HepG2 (cell line): ENCODE data around the gene SS18L1. TPM values are rescaled to one million over a fixed set of nuclear protein-coding genes. Genes with fewer than 3 reads are reported as not detected.
A peak's percentile ranks its signal among the peaks of the same experiment; 100 is the strongest.

Experiments used
- GLI4 ChIP-seq: sonication (generic); formaldehyde crosslinking; IDR thresholded peaks from 2 replicates; pipeline ENCODE4 v1.5.1; 2020; ENCODE audit warnings: missing genetic modification reagents, mild to moderate bottlenecking, moderate library complexity, borderline replicate concordance
- HMG20B ChIP-seq: conservative IDR thresholded peaks from 2 replicates; pipeline ENCODE4 v1.6.1; 2016; ENCODE audit warnings: missing genetic modification reagents, missing compliant biosample characterization
- JDP2 ChIP-seq: sonication (generic); formaldehyde crosslinking; IDR thresholded peaks from 2 replicates; pipeline ENCODE4 v1.8.1; 2022; ENCODE audit warnings: missing genetic modification reagents, borderline replicate concordance
- NFYB ChIP-seq: sonication (generic); formaldehyde crosslinking; IDR thresholded peaks from 2 replicates; pipeline ENCODE4 v1.4.0; 2020; ENCODE audit warnings: missing genetic modification reagents
- NONO ChIP-seq, 2 experiments: fragments of 450-650 bp in 1 of 2; sonication (generic) in 1 of 2; formaldehyde crosslinking in 1 of 2; IDR thresholded peaks in 1 of 2; conservative IDR thresholded peaks in 1 of 2; 2 replicates each; pipeline versions ENCODE4 v1.6.1 to v1.8.0; 2017 to 2022; ENCODE audit warnings: mild to moderate bottlenecking in 1 of 2, missing genetic modification reagents in 1 of 2, moderate library complexity in 1 of 2
- PAWR ChIP-seq: sonication (generic); formaldehyde crosslinking; IDR thresholded peaks from 2 replicates; pipeline ENCODE4 v1.4.0; 2020; ENCODE audit warnings: missing genetic modification reagents, mild to moderate bottlenecking, borderline replicate concordance
- PRMT3 ChIP-seq: sonication (generic); formaldehyde crosslinking; IDR thresholded peaks from 2 replicates; pipeline ENCODE4 v1.8.1; 2022; ENCODE audit warnings: low read depth, mild to moderate bottlenecking, moderate library complexity, missing genetic modification reagents, borderline replicate concordance
- XRCC5 ChIP-seq: fragments of 200-400 bp; formaldehyde crosslinking; optimal IDR thresholded peaks from 2 replicates; pipeline ENCODE3; 2017; ENCODE audit warnings: mild to moderate bottlenecking, low read length
- ZBTB20 ChIP-seq: sonication (generic); formaldehyde crosslinking; IDR thresholded peaks from 2 replicates; pipeline ENCODE4 v1.8.1; 2023; ENCODE audit warnings: missing genetic modification reagents, low read depth, mild to moderate bottlenecking, borderline replicate concordance
- ZNF10 ChIP-seq: sonication (generic); formaldehyde crosslinking; IDR thresholded peaks from 2 replicates; pipeline ENCODE4 v1.4.0; 2020; ENCODE audit warnings: mild to moderate bottlenecking, low read depth, missing genetic modification reagents, borderline replicate concordance
- ZNF30 ChIP-seq: sonication (generic); formaldehyde crosslinking; IDR thresholded peaks from 2 replicates; pipeline ENCODE4 v1.5.0; 2020; ENCODE audit warnings: mild to moderate bottlenecking, missing genetic modification reagents
- ZNF318 ChIP-seq: sonication (generic); formaldehyde crosslinking; IDR thresholded peaks from 2 replicates; pipeline ENCODE4 v1.4.0; 2020; ENCODE audit warnings: mild to moderate bottlenecking, missing genetic modification reagents
- ZNF749 ChIP-seq: sonication (generic); formaldehyde crosslinking; IDR thresholded peaks from 2 replicates; pipeline ENCODE4 v1.8.0; 2022; ENCODE audit warnings: mild to moderate bottlenecking, missing genetic modification reagents, moderate library complexity, borderline replicate concordance
- ZNF891 ChIP-seq: sonication (generic); formaldehyde crosslinking; IDR thresholded peaks from 2 replicates; pipeline ENCODE4 v1.5.0; 2020; ENCODE audit warnings: mild to moderate bottlenecking, missing genetic modification reagents
- polyA plus RNA-seq, 8 experiments: library from polyadenylated mRNA; depleted of rRNA in 3 of 8; stranded (reverse) in 7 of 8; unstranded in 1 of 8; fragments of >200 nt; fragmentation: Illumina TruSeq in 4 of 8; extraction: Trizol in 4 of 8; gene quantifications; 2 replicates each; pipeline versions ENCODE4 v1.2.1 to v1.2.3, GENCODE V29; 2011 to 2016; ENCODE audit warnings: low read depth in 4 of 8, missing spikeins in 1 of 8, mixed read lengths in 1 of 8; ENCODE audit not compliant: insufficient read depth in 1 of 8
- total RNA-seq, 5 experiments: library from RNA; depleted of rRNA; stranded (reverse); fragments of >200 nt; fragmentation: Illumina TruSeq; extraction: Trizol; gene quantifications; 2 replicates each; pipeline ENCODE4 v1.2.3, GENCODE V29; 2016; ENCODE audit warnings: low read depth in 1 of 5
- TF ChIP-seq, protein P1 (sequence below): sonication (generic); formaldehyde crosslinking; IDR thresholded peaks from 2 replicates; pipeline ENCODE4 v1.4.0; 2020; ENCODE audit warnings: mild to moderate bottlenecking, missing genetic modification reagents

SS18L1 gene
- total and polyA plus RNA-seq, 2 of the 13 experiments (the other 11 are each of a cell fraction or from before 2014, with no cell fraction given): 17.8 to 27.6 TPM

DNA sequence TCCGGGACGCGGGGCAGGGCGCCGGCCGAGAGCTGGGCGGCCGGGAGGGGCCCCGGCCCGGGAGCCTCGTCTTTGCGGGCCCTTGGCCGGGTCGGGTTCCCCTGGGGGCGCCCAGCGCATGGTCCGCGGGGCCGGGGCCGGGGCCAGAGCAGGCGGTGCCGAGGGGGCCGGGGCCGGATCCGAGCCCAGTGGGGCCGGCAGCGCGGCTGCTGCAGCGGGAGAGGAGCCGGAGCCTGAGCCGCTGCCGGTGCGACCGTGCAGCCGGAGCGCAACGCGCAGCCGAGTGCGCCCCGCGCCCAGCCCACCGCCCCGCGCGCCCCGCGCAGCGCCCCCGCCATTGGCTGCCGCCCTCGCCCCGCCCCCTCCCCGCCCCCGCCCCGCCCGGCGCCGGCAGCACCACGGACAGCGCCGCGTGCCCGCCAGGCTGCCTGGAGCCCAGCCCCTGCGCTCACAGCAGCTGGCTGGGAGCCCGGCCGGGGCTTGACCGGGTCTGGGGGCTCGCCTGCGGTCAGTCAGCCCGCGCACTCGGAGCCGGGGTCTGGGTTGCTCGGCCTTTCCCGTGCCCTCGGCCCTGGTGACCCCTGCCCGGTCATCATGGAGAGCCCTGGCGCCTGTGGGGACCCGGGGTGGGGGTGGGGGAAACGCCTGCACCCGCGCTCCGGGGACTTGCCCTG is 76.6 kb downstream of the SS18L1 start, which contains the start of gene HRH3 (continued):
- TF ChIP-seq ZNF318 (CRISPR knock-in tag): 0 out of 2 replicates have a peak, but pooled peaks have one; percentile 75
- TF ChIP-seq NFYB: no peak
- no peak for TF ChIP-seq XRCC5
- TF ChIP-seq ZNF30 (CRISPR knock-in tag): no peak
- TF ChIP-seq JDP2 (CRISPR knock-in tag): peak; percentile 63; the same call in 1 of the 2 replicates
- TF ChIP-seq PAWR (CRISPR knock-in tag): no peak
- TF ChIP-seq, protein P1, sequence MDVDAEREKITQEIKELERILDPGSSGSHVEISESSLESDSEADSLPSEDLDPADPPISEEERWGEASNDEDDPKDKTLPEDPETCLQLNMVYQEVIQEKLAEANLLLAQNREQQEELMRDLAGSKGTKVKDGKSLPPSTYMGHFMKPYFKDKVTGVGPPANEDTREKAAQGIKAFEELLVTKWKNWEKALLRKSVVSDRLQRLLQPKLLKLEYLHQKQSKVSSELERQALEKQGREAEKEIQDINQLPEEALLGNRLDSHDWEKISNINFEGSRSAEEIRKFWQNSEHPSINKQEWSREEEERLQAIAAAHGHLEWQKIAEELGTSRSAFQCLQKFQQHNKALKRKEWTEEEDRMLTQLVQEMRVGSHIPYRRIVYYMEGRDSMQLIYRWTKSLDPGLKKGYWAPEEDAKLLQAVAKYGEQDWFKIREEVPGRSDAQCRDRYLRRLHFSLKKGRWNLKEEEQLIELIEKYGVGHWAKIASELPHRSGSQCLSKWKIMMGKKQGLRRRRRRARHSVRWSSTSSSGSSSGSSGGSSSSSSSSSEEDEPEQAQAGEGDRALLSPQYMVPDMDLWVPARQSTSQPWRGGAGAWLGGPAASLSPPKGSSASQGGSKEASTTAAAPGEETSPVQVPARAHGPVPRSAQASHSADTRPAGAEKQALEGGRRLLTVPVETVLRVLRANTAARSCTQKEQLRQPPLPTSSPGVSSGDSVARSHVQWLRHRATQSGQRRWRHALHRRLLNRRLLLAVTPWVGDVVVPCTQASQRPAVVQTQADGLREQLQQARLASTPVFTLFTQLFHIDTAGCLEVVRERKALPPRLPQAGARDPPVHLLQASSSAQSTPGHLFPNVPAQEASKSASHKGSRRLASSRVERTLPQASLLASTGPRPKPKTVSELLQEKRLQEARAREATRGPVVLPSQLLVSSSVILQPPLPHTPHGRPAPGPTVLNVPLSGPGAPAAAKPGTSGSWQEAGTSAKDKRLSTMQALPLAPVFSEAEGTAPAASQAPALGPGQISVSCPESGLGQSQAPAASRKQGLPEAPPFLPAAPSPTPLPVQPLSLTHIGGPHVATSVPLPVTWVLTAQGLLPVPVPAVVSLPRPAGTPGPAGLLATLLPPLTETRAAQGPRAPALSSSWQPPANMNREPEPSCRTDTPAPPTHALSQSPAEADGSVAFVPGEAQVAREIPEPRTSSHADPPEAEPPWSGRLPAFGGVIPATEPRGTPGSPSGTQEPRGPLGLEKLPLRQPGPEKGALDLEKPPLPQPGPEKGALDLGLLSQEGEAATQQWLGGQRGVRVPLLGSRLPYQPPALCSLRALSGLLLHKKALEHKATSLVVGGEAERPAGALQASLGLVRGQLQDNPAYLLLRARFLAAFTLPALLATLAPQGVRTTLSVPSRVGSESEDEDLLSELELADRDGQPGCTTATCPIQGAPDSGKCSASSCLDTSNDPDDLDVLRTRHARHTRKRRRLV (CRISPR knock-in tag): no peak
- TF ChIP-seq GLI4: no peak
- TF ChIP-seq NONO (IDR thresholded peaks at IDR 0.05): no peak
- TF ChIP-seq NONO (CRISPR knock-in tag; conservative IDR thresholded peaks at IDR 0.05): no peak
- peak; percentile 35; the same call in 1 of the 2 replicates for TF ChIP-seq PRMT3 (CRISPR knock-in tag)
- TF ChIP-seq HMG20B (CRISPR knock-in tag): 0 out of 2 replicates have a peak, but pooled peaks have one; percentile 35
- no peak for TF ChIP-seq ZNF10
- TF ChIP-seq ZBTB20 (CRISPR knock-in tag): no peak
- TF ChIP-seq ZNF891 (CRISPR knock-in tag): peak; percentile 67; the same call in 1 of the 2 replicates
- no peak for TF ChIP-seq ZNF749 (CRISPR knock-in tag)
